ENCODE results near the gene NFKBIE.

Gene NFKBIE

DNA sequence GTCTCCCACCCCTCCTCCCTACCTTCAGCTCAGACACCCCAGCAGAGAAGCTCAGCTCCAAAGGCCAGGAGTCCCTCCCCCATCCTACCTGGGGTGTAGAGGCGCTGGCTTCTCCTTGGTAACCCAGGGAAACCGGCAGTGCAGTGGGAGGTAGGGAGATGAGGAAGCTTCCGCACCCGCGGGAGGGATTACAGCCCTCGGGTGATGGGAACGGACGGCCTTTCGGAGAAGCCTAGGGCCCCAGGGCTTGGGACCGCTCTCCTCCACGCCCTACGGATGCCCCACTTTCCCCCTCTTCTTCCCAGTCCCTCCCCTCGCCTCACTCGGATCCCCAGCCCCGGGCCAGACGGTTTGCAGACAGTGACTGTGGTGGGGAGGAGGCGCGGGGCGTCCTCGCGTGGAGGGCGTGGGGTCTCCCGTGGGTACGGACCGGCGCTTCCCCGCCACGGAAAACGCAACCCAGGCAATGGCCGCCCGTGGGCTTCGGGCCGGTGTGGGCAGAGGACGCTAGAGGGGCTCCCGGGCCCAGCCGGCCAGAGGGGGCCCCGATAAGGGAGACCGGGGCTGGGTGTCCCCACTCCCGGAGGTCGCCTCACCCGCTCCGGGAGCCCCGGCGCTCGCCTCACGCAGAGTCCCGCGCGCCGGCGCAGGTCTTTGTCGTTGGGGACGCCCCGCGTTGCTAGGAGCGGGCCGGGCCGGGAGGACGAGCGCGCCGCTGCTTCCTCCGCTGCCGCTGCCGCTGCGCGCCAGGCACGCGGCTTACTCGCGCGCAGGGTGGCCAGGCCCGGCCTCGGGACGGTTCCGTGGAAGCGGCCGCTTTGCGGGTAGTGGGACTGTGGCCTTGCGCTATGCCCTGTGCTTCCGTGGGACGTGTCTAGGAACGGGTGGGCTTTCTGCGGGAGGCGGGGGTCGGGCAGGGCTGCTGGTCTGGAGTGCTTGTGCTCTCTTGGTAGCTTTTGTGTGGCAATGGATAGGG, 32.0 kb upstream of the NFKBIE start:
- peak; percentile 32 for DNase-seq (ENCODE audit: low read depth)

DNA sequence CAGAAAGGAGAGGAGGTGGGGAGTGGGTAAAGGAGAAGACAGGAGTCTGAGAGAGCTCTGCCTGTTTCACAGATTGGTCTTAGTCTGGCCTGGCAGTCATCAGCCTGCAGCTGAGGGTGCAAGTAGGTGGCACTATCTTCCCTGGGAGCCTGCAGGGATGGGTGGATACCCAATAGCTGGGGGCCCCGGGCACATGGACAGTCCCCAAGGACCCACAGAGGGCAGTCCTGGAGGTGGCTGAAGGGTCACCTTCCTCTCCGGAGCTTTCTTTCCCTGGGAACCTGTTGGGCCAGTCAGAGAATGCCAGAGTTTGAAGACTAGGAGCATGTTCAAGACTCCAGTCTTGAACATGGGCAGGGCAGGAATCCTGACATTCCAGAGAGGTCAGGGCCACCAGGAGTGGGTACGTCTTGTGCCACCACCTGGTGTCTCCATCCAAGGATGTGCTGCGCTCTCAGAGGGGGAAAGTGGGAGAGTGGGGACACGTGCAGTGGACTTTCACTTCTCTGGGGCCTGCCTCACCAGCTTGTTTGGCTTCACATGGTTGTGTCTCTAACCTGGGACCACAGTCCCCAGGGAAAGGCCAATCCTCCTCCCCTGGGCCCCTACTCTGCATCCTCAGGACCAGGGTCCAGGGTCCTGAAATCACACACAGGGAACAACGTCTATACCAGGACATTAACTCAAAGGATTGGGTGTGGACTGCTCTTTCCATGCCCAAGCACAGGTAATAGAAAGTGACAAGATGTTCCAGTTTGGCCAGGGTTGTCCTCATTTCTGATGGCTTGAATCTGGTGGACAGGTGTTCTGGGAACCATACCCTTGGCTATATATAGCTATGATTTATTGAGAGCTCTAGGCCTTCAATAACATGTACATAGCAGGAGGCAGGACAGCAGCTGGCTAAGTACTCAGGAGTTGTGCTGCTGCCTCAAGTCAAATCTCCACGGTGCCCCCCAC, 29.8 kb upstream of the NFKBIE start:
- no peak for DNase-seq (ENCODE audit: low read depth)

DNA sequence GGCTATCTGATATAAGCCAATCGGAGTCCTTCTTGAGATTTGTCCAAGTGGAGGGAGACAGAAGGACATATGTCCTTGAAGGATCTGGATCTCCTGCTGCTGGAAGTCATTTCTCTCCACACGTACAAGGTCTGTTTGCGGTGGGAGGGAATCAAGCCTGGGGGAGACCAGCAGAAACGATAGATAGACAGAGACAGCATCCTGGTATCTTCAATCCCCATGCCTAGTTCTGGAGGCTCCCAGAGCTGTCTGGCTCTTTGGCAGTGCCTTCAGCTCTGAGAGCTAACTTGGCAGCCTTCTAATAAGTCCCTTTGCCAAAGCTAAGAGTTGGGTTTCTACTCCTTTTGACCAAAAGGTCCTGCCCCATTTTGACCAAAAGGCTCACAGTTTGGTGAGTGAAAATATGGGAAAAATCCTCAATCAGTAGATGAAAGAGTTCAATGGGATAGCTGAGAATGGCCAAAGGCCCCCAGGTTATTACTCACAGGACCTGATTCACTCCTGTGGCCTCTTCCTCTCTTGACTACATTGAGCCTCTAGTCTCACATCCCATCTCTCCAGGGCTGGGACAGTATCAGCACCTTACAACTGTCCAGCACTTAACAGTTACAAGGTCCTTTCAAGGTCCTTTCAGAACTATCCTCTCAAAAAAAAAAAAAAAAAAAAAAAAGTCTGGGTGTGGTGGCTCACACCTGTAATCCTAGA, 27.5 kb upstream of the NFKBIE start:
- DNase-seq (ENCODE audit: low read depth) = no peak

DNA sequence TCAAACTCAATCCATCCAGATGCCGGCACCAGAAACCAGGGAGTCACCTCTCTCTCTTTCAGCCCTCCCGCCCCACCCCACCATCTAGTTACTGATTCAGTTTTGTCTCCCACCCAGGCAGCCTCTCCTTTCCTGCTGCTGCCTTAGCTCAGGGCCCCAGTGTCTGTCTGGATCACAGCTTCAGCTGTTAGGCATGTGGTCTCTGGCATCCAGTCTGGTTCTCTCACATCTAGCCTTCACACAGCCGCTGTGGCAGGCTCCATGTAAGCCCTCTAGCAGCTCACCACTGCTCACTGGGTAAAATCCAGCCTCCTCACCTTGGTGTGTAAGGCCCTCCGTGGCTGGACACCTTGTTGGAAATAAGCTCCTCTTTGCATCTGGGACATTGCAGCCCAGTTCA, 26.5 kb upstream of the NFKBIE start:
- no peak for DNase-seq (ENCODE audit: low read depth)

DNA sequence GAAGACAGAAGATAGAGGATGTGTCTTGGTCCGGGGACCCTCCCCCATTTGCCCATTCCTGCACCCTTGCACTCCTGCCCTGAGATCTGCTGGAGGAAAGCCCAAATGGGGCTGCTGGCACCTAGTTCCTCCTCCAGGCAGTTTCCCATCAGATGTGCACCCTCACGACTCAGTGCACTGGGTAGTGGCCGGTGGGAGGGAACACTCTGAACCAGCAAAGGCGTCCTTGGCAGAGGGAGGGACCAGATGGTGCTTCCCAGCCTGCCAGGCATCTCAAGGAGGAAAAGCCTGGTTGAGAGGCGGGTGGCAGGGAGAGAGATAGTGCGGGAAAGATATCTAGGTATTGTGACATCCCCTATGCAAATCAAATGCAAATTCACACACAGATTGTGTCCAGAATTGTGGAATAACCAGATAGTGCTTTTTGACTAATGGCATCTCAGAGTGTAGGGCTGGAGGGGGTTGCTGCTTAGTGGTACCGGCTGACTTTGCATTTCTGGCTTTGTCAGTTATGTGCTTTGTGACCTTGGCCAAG, 24.4 kb upstream of the NFKBIE start:
- DNase-seq (ENCODE audit: low read depth) = no peak

DNA sequence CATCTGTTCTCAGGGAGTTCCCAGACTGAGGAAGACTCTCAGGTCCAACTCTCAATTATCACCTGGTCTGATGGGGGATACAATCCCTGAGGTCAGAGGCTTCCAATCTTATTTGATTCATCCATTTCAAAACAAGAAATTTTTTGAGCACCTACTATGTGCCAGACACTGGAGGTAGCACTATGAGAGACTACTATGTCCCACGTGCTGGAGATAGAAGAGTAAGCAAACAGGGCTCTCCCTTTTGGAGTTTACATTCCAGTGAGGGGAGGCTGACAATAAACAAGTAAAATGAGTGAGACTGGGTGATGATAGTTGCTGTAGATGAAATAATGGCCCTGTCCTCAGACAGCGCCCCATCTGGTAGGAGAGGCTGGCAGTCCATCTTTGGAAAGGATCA, 21.4 kb upstream of the NFKBIE start:
- no peak for DNase-seq (ENCODE audit: low read depth)

DNA sequence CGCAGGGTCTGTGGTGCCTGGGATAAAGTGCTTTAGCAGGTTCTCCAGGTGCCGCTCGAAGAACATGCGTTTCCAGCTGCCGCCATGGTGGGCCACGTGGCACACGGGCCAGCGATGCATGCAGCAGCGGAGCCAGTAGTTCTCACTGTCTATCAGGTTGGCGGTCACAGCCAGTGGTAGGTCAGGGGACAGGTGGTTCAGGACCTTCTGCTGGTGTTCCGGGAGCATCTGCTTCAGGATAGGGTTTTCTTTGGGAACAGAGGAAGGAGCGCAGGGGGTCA, 20.9 kb upstream of the NFKBIE start:
- no peak for DNase-seq (ENCODE audit: low read depth)

DNA sequence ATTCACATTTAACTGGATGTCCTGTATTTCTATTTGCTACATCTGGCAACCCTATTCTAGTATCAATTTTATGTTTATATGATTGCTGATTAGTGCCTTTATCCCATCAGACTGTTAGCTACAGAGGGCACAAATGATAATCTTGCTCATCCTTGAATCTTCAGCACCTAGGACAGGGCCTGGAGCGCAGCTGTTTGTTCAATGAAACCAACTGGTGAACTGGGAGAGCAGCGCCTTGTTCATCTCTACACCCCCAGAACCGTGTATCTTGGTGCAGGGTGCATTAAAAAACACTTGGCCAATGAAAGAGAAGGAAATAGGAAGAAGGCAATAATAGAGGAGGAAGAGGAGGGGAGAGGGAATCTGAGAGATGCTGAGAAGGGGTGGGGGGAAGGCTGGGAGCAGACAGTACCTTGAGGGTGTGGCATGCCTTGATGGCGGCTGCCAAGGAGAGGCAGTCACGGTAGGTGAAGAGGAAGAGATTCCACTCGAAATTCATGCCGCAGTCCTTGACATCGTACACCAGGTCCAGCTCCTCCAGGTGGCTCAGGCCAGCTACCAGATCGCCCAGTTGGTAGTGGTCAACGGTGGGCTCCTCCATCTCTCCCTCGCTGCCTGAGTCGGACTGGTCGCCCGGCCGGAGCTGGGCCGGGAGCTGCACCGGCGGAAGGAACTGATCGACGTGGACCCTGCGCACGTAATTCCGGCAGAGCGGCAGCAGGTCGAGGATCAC, 20.4 kb upstream of the NFKBIE start:
- no peak for DNase-seq (ENCODE audit: low read depth)

DNA sequence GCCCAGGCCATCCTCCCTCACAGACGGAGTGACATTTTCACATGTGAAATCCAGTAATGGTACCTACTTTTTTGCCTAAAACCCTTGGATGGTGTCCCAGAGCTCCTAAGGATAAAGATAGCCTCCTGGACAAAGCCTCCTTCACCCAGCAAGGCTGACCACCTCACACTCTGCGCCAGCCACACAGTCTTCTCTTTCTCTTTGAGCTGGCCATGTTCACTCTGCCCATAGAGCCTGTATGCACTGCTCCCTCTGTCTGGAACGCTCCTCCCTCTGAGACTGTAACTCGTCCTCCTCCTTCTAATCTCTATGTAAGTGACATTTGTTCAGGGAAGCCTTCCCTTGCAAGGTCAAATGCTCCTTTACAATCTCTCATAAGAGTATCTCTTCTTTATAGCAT, 19.5 kb upstream of the NFKBIE start:
- DNase-seq (ENCODE audit: low read depth) = no peak

DNA sequence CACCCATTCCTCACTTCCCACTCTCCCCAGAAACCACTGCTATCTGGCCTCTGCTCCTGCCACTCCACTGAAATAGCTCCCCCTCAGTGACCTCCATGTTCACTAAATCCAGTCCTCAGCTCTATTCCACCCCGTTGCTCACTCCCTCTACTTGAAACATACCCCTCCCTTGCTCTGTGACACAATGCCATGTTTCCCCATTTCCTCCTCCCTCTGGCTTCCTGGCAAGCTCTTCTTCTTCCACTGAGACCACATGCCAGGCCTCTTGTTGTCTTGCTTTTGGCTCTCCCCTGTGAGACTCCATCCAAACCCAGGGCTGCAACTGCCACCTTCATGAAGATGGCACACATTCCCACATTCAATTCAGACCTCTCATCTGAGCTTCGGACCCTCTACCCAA, 18.8 kb upstream of the NFKBIE start:
- no peak for DNase-seq (ENCODE audit: low read depth)

DNA sequence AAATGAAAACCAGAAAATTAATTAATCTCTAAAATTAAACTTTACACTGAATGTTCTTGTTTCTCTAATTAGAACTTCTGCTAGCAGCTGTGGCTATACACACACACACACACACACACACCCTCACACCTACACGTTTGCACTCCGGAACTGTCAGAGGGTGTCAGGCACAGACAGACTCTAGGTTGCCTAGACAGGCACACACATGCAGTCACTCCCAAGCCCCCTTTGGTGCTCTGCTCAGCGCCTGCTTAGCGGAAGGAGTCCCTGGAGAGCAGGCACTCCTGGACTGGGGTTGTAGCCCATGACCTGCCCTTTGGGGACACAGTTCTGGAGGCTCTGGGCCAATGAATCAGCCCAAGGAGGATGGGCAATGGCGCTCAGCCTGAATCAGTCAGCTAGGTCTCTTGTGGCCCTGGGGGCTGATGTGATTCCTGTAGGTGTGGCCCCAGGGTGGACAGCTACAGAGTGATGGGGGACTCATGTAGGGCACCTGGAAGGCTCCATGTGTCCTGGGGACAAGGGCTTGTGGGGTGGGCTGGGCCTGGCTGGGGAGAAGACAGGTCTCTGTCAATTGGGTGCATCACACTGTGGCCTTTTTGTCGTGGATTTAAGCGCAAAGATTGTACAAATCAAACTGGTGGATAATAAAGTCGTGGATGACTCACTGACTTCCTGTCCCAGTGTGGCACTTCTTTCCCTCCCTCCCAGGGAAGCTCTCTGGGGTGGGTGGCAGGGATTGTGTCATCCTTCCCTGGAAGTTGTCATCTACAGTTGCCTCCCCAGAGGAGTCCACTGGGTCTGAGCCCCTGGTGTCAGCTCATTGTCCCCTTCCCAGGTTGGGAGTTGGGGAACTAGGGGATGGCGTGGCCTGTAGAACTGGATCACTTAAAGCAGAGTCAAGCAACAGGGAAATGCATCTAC, 13.7 kb upstream of the NFKBIE start:
- no peak for DNase-seq (ENCODE audit: low read depth)

DNA sequence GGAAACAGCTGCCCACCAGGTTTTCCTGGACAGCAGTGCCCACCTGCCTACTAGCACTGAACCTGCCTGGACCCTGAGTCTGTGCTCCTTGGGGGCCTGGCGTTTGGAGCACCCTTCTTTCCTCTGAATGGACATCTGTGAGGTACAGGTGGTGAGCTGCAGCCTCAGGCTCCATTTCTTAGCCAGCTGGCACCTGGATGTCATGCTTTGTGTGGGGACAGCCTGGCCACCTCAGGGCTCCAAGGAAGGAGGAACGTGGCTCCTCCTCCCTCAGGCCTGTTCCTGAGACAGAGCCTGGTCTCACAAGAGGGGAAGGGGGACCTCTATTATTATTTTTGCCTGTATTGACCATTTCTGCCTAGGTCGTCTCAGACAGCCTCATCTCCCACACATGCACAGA, 13.0 kb upstream of the NFKBIE start:
- DNase-seq (ENCODE audit: low read depth) = no peak

DNA sequence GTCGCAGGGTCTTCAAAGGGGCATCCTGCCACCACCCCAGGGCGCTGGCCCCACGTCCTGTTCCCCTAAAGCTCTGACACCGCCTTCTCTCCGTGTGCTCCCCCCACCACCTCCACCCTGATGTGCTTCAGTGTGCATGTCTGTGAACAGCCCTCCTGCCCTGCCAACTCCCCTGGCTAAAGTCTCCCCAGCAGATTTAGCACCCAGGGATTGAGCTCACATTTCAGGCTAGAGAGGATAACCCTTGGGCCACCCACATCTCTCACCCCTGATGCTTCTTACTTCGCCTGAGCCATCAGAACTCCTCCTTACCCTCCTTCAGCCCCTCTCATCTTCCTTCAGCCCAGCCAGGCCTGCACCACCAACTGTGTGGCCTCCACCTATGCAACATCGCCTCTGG, 12.4 kb upstream of the NFKBIE start:
- no peak for DNase-seq (ENCODE audit: low read depth)

DNA sequence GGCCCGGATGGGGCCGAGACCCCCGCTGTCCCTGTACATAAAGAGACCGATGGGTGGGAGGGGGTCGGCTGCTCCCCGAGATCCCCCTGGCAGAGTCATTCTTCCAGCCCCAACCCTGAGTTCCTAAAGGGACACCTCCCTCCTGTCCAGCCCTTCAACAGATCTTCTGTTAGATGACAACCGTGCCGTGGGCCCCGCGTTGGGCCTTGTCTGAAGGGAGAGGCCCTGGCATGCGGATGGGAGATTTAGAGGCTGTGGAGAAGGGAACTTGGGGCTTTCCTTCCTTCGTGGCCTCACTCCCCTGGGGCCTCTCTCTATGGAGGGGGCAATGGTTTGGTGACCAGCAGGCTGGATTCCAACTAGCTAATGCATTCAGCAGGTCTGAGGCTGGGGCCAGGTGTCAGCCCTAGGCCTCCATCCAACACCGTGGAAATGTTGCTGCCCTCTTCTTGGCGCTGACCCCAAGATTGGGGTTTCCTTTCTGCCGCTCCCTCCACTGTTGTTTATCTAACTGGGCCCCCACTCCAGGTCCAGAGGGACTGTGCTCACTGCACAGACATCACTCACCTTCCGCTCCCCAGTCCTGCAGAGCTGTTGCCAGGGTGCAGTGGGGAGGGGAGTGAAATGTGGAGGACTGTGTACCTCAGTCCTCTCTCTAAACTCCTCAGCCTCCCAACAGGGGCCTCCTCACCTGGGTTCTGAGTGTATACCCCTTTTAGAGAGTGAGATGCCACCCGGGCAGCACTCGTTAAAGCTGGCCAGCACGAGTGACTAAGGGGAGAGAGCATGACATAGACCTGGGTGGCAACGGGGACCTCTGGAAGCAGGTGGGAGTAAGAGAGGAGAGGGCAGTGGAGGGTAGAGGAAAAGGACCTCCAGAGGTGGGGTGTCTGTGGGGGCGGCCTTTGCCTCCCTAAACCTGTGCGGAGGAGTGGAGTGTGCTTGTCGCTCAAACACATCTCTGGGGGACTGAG, 11.6 kb upstream of the NFKBIE start:
- DNase-seq (ENCODE audit: low read depth) = no peak

DNA sequence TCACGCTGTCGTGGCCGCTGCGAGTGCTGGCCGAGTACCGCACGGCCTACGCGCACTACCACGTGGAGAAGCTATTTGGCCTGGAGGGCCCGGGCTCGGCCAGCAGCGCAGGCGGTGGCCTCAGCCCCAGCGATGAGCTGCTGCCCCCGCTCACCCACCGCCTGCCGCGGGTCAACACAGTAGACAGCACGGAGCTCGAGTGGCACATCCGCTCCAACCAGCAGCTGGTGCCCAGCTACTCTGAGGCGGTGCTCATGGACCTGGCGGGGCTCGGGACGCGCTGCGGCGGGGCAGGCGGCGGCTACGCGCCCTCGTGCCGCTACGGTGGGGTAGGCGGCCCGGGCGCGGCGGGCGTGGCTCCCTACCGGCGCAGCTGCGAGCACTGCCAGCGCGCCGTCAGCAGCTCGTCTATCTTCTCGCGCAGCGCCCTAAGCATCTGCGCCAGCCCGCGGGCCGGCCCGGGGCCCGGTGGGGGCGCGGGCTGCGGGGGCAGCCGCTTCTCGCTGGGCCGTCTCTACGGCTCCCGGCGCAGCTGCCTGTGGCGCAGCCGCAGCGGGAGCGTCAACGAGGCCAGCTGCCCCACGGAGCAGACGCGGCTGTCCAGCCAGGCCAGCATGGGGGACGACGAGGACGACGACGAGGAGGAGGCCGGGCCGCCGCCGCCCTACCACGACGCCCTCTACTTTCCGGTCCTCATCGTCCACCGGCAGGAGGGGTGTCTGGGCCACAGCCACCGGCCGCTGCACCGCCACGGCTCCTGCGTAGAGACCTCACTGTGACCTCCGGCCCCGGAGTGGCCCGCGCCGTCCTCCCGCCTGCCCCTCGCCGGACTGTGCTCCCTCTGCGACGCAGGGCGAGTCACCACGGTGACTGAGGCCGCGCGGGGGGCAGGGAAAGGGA, 10.6 kb upstream of the NFKBIE start:
- DNase-seq (ENCODE audit: low read depth) = no peak

DNA sequence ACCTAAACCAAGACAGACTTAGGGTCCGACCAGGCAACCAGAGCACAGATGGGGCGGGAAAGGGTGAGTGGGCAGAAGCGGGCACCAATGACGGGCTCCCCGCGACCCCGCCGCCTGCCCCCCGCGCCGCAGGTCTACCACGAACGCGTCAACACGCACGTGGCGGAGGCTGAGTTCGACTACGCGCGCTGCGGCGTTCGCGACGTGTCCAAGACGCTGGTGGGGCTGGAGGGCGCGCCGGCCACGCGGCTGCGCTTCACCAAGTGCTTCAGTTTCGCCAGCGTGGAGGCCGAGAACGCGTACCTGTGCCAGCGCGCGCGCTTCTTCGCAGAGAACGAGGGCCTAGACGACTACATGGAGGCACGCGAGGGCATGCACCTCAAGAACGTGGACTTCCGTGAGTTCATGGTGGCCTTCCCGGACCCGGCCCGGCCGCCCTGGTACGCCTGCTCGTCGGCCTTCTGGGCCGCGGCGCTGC, 10.0 kb upstream of the NFKBIE start:
- no peak for DNase-seq (ENCODE audit: low read depth)

DNA sequence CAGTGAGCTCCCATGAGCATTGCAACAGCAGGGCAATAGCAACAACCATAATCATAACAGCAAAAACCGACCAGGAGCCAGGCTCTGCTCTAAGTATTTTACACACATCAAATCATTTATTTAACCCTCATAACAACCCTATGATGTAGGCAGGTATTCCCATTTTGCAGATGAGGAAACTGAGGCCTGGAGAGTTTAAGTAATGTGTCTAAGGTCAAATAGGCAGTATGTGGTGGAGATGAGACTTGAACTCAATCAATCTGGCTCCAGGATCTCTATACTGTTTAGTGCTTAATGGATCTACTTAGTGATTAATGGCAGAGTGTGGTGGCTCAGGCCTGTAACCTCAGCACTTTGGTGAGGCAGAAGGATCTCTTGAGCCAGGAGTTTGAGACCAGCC, 8.3 kb upstream of the NFKBIE start:
- DNase-seq (ENCODE audit: low read depth) = no peak

DNA sequence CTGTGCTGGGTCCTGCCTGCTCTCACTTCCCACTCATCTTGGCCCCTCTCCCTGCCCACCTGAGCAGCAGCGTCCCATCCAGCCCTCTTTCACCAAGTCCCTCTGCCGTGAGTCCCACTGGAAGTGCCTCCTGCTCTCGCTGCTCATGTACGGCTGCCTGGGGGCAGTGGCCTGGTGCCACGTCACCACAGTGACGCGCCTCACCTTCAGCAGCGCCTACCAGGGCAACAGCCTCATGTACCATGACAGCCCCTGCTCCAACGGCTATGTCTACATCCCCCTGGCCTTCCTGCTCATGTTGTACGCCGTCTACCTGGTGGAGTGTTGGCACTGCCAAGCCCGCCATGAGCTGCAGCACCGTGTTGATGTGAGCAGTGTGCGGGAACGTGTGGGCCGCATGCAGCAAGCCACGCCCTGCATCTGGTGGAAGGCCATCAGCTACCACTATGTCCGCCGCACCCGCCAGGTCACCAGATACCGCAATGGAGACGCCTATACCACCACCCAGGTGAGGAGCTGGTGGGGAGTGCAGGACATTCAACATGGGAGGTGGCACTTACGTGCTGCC, 7.7 kb upstream of the NFKBIE start:
- DNase-seq (ENCODE audit: low read depth) = no peak

Measured in stimulated activated CD4-positive, alpha-beta T cell treated with anti-CD3 and anti-CD28 coated beads, Interleukin-2, amount 100 ng/mL, for 4 hours (primary cell).